IMR-90 (cell line): ENCODE data around the gene DZIP1. TPM values are rescaled to one million over a fixed set of nuclear protein-coding genes. Genes with fewer than 3 reads are reported as not detected.

ENCODE experiments used
- ATAC-seq: fragments of 200-7000 bp; cut with Tn5 transposase; 2 replicates; pipeline ENCODE4 v1.9.1; 2020; ENCODE audit warnings: low read depth, mild to moderate bottlenecking, moderate library complexity
- BruUV-seq: library from RNA; stranded (reverse); fragments of 400-500 nt; replicated peaks from 2 replicates; lab custom pipeline; 2021; lab: Mats Ljungman, UMichigan
- CTCF ChIA-PET: fragments of 300-600 bp; formaldehyde crosslinking; extraction: SDS; loops from one replicate; lab custom pipeline; 2021; ENCODE audit warnings: antibody characterized with exemption; lab: Yijun Ruan, JAX
- POLR2A ChIA-PET: fragments of 300-600 bp; sonication (Branson Sonifier 250); formaldehyde crosslinking; loops from one replicate; lab custom pipeline; 2022; ENCODE audit warnings: antibody characterized with exemption; ENCODE audit not compliant: unreplicated experiment; lab: Charles Lee
- DNase-seq: peaks from one replicate; pipeline ENCODE4 v3.0.0; 2013
- H2AFZ ChIP-seq: replicated peaks from 2 replicates; pipeline ENCODE3; 2013; ENCODE audit warnings: low read length, mild to moderate bottlenecking; ENCODE audit not compliant: poor library complexity
- H2AK5ac ChIP-seq: 2 replicates; pipeline ENCODE4 v1.6.1; 2013; ENCODE audit warnings: low read depth, low read length, inconsistent platforms
- H2AK9ac ChIP-seq: replicated peaks from 2 replicates; pipeline ENCODE3; 2013; ENCODE audit warnings: mild to moderate bottlenecking, low read depth, low read length, moderate library complexity; ENCODE audit not compliant: poor library complexity
- H2BK120ac ChIP-seq: 2 replicates; pipeline ENCODE4 v1.6.1; 2013; ENCODE audit warnings: low read depth, low read length, inconsistent platforms
- H2BK15ac ChIP-seq: 3 replicates; pipeline ENCODE4 v1.6.1; 2013; ENCODE audit warnings: low read depth, low read length, inconsistent platforms
- H2BK20ac ChIP-seq: 2 replicates; pipeline ENCODE4 v1.6.1; 2013; ENCODE audit warnings: low read depth, mild to moderate bottlenecking, inconsistent platforms, low read length, moderate library complexity
- H2BK5ac ChIP-seq: 2 replicates; pipeline ENCODE4 v1.6.1; 2013; ENCODE audit warnings: mild to moderate bottlenecking, low read depth, low read length, inconsistent platforms; ENCODE audit not compliant: poor library complexity, severe bottlenecking
- H3K14ac ChIP-seq: replicated peaks from 2 replicates; pipeline ENCODE4 v1.6.1; 2013; ENCODE audit warnings: low read depth, low read length, inconsistent platforms
- H3K18ac ChIP-seq: 2 replicates; pipeline ENCODE4 v1.6.1; 2013; ENCODE audit warnings: low read depth, low read length, control low read depth
- H3K23ac ChIP-seq: 2 replicates; pipeline ENCODE4 v1.6.1; 2013; ENCODE audit warnings: low read depth, low read length, inconsistent platforms
- H3K27ac ChIP-seq: 2 replicates; pipeline ENCODE4 v1.5.1; 2013; ENCODE audit warnings: mild to moderate bottlenecking, control low read depth, low read length; ENCODE audit not compliant: insufficient read depth
- H3K27me3 ChIP-seq: 2 replicates; pipeline ENCODE4 v1.6.1; 2013; ENCODE audit warnings: low read length; ENCODE audit not compliant: control insufficient read depth, insufficient read depth
- H3K36me3 ChIP-seq: 2 replicates; pipeline ENCODE4 v1.6.1; 2013; ENCODE audit warnings: low read length, mixed read lengths; ENCODE audit not compliant: control insufficient read depth, insufficient read depth
- H3K4ac ChIP-seq: 2 replicates; pipeline ENCODE4 v1.6.1; 2013; ENCODE audit warnings: low read depth, low read length, inconsistent platforms
- H3K4me1 ChIP-seq: 2 replicates; pipeline ENCODE4 v1.6.1; 2013; ENCODE audit warnings: low read length, mixed read lengths; ENCODE audit not compliant: control insufficient read depth, insufficient read depth
- H3K4me2 ChIP-seq: 2 replicates; pipeline ENCODE4 v1.6.1; 2013; ENCODE audit warnings: low read depth, mild to moderate bottlenecking, control low read depth, low read length, moderate library complexity
- H3K4me3 ChIP-seq: 2 replicates; pipeline ENCODE4 v1.5.1; 2013; ENCODE audit warnings: low read depth, mild to moderate bottlenecking, control low read depth, low read length, moderate library complexity; ENCODE audit not compliant: insufficient read depth
- H3K56ac ChIP-seq: 2 replicates; pipeline ENCODE4 v1.6.1; 2013; ENCODE audit warnings: low read length, inconsistent platforms; ENCODE audit not compliant: insufficient read depth; ENCODE audit errors: extremely low read depth
- H3K79me1 ChIP-seq, 2 experiments: 2 replicates each; pipeline ENCODE4 v1.6.1; 2013; ENCODE audit warnings: low read length in 2 of 2, inconsistent platforms in 1 of 2, low read depth in 1 of 2
- H3K9ac ChIP-seq: 2 replicates; pipeline ENCODE4 v1.6.1; 2013; ENCODE audit warnings: low read depth, low read length, control low read depth
- H3K9me1 ChIP-seq: 2 replicates; pipeline ENCODE4 v1.6.1; 2013; ENCODE audit warnings: low read length, inconsistent platforms; ENCODE audit not compliant: insufficient read depth
- H3K9me3 ChIP-seq: 2 replicates; pipeline ENCODE4 v1.6.1; 2013; ENCODE audit warnings: low read length; ENCODE audit not compliant: control insufficient read depth, insufficient read depth
- H4K20me1 ChIP-seq: 2 replicates; pipeline ENCODE4 v1.6.1; 2013; ENCODE audit warnings: low read length, inconsistent platforms; ENCODE audit not compliant: insufficient read depth
- H4K5ac ChIP-seq: 2 replicates; pipeline ENCODE4 v1.6.1; 2013; ENCODE audit warnings: mild to moderate bottlenecking, low read depth, low read length, control low read depth
- H4K8ac ChIP-seq, 2 experiments: 2 replicates each; pipeline ENCODE4 v1.6.1; 2013; ENCODE audit warnings: low read depth in 2 of 2, low read length in 2 of 2, control low read depth in 1 of 2, inconsistent platforms in 1 of 2
- H4K91ac ChIP-seq: 2 replicates; pipeline ENCODE4 v1.6.1; 2013; ENCODE audit warnings: low read depth, low read length, inconsistent platforms; ENCODE audit not compliant: insufficient read depth
- CEBPB ChIP-seq: IDR thresholded peaks from 2 replicates; pipeline ENCODE4 v1.6.1; 2012; ENCODE audit warnings: low read depth, low read length, improper control_type of control experiment
- FOS ChIP-seq: fragments of 150-350 bp; IDR thresholded peaks from 2 replicates; pipeline ENCODE4 v1.6.1; 2016; ENCODE audit warnings: low read depth, low read length
- MAFK ChIP-seq: IDR thresholded peaks from 2 replicates; pipeline ENCODE4 v1.6.1; 2012; ENCODE audit warnings: low read depth, low read length, improper control_type of control experiment
- MXI1 ChIP-seq: IDR thresholded peaks from 2 replicates; pipeline ENCODE4 v1.6.1; 2012; ENCODE audit warnings: low read depth, mild to moderate bottlenecking, low read length, moderate library complexity, borderline replicate concordance
- NFE2L2 ChIP-seq: fragments of 150-350 bp; IDR thresholded peaks from 2 replicates; pipeline ENCODE4 v1.6.1; 2016; ENCODE audit warnings: low read depth, mild to moderate bottlenecking, low read length
- RFX5 ChIP-seq: IDR thresholded peaks from 2 replicates; pipeline ENCODE4 v1.8.0; 2012; ENCODE audit warnings: low read depth, mild to moderate bottlenecking, low read length, moderate library complexity
- WGBS, 2 experiments: methylation state at CpG; one replicate each; pipeline versions ENCODE4 v1.1.5 to v1.1.7; 2013; ENCODE audit warnings: missing lambda C conversion rate in 2 of 2; ENCODE audit not compliant: insufficient read length in 1 of 2; ENCODE audit errors: extremely low coverage in 2 of 2; 5-methylcytosine and 5-hydroxymethylcytosine counted together
- dilution Hi-C: fragments of 300-500 bp; cut with HindIII; formaldehyde crosslinking; loops from one replicate; pipeline ENCODE4 v1.14.3; 2018; ENCODE audit warnings: low sequenced_read_pairs; ENCODE audit not compliant: unreplicated experiment
- in situ Hi-C: fragments of 300-500 bp; cut with MboI; formaldehyde crosslinking; loops from 3 replicates; pipeline ENCODE4 v1.14.3; 2019; ENCODE audit warnings: low sequenced_read_pairs, inconsistent platforms, mixed read lengths
- intact Hi-C: fragments of 100-400 bp; cut with micrococcal nuclease; formaldehyde crosslinking; loops from 2 replicates; pipeline ENCODE4 v1.10.0; 2022
- polyA plus RNA-seq, 3 experiments: library from polyadenylated mRNA; depleted of rRNA; stranded (reverse); fragments of >200 nt; gene quantifications; 2 replicates each; pipeline ENCODE4 v1.2.3, GENCODE V29; 2012; ENCODE audit warnings: low replicate concordance in 1 of 3
- total RNA-seq: library from RNA; depleted of rRNA; stranded (reverse); fragments of >200 nt; gene quantifications from 2 replicates; pipeline ENCODE4 v1.2.3, GENCODE V29; 2012

The DZIP1 gene
- total and polyA plus RNA-seq, 2 of the 4 experiments (the other 2 are of a cell fraction), result 12.2 to 15.9 TPM

GRCh38 chr13:95620825-95621498 lies 23.5 kb downstream of the DZIP1 start:
- Histone ChIP-seq H3K4ac (no peak overlapping the region), H2BK15ac (no peak overlapping the region), H3K9ac (no peak overlapping the region), H3K4me3 (no peak overlapping the region), H4K20me1 (peaks cover 6% of the 10 kb centered on the region), H3K79me1 (no peaks in the 10 kb centered on the region; a peak in 1 of 4 replicates), H3K23ac (no peak overlapping the region; the same call in 1 of the 2 replicates), H3K27ac (peak overlapping the region; percentile 52; the same call in 1 of the 2 replicates), H3K36me3 (peaks cover 54% of the 10 kb centered on the region), H4K8ac (no peak overlapping the region), H3K4me1 (no peaks in the 10 kb centered on the region; the same call in 1 of the 2 replicates), H3K14ac (no peak overlapping the region), H2AFZ (no peak overlapping the region), H2AK5ac (no peak overlapping the region), H3K9me1 (peaks cover 4% of the 10 kb centered on the region), H3K27me3 (no peaks in the 10 kb centered on the region), H2BK120ac (no peak overlapping the region), H4K91ac (no peak overlapping the region), H2BK20ac (no peak overlapping the region), H2AK9ac (no peak overlapping the region), H3K9me3 (no peaks in the 10 kb centered on the region; the same call in 1 of the 2 replicates), H3K18ac (no peak overlapping the region), H3K56ac (no peak overlapping the region), H4K5ac (no peak overlapping the region), H3K4me2 (no peak overlapping the region), H2BK5ac (no peak overlapping the region)
- ATAC-seq, result peak; percentile 24; the same call in 1 of the 2 replicates
- DNase-seq, result no peak
- 91% methylated on average over 6 of the region's 10 CpGs; no CpG with 5 or more reads in 1 of the 2 experiments for WGBS, 2 experiments
- in situ Hi-C loops, result no loop called here
- intact Hi-C loops, result no loop called here
- no TSS peak for BruUV-seq
- ChIA-PET CTCF (interaction anchor here (0.5 kb wide), 1 partner anchor 325 kb away, joined by 3 read pairs; no protein-coding TSS in a partner anchor), POLR2A (no interaction called here)
- dilution Hi-C loops, result no loop called here
- TF ChIP-seq NFE2L2 (no peak), FOS (no peak), CEBPB (no peak), MAFK (no peak), MXI1 (no peak), RFX5 (no peak)
